DMS153 (cell line): ENCODE measurements around the gene ADGRG7.

ENCODE experiments used
- DNase-seq: peaks from one replicate; lab custom pipeline; 2025; lab: John Stamatoyannopoulos, UW

The ADGRG7 gene

GRCh38 chr3:100744671-100745070, 135.3 kb downstream of the ADGRG7 start:
- DNase-seq, result no peak
